HEK293 (cell line): ENCODE measurements around the gene INSYN2A.

ENCODE experiments used
- CTCF ChIA-PET: fragments of 350-600 bp; formaldehyde crosslinking; extraction: SDS; loops from one replicate; lab custom pipeline; 2021; ENCODE audit warnings: antibody characterized with exemption; lab: Yijun Ruan, JAX
- POLR2A ChIA-PET: fragments of 300-600 bp; formaldehyde crosslinking; extraction: SDS; loops from one replicate; lab custom pipeline; 2020; ENCODE audit warnings: antibody characterized with exemption, inconsistent platforms; lab: Yijun Ruan, JAX
- H3K27ac ChIP-seq: fragments of 200-500 bp; sonication (Bioruptor generic); 2 replicates; pipeline ENCODE4 v1.5.1; 2014; ENCODE audit warnings: low read depth, low read length, control low read depth, inconsistent platforms; ENCODE audit errors: extremely low read depth
- H3K36me3 ChIP-seq, 2 experiments: fragments of 200-500 bp in 1 of 2; sonication (Bioruptor generic) in 1 of 2; 1 replicate in 1 of 2; 2 replicates in 1 of 2; pipeline ENCODE4 v1.5.1; 2014 to 2017; ENCODE audit warnings: inconsistent platforms in 2 of 2, low read length in 2 of 2; ENCODE audit not compliant: control insufficient read depth in 2 of 2, insufficient read depth in 1 of 2
- H3K4me1 ChIP-seq: fragments of 200-500 bp; sonication (Bioruptor generic); 2 replicates; pipeline ENCODE4 v1.5.1; 2014; ENCODE audit warnings: mild to moderate bottlenecking, low read length, inconsistent platforms; ENCODE audit not compliant: control insufficient read depth, insufficient read depth
- H3K4me3 ChIP-seq: 2 replicates; pipeline ENCODE4 v1.5.1; 2011; ENCODE audit warnings: low read depth, mild to moderate bottlenecking, control low read depth, low read length, moderate library complexity
- H3K9me3 ChIP-seq: fragments of 200-500 bp; sonication (Bioruptor generic); 2 replicates; pipeline ENCODE4 v1.5.1; 2014; ENCODE audit warnings: low read depth, low read length, inconsistent platforms; ENCODE audit not compliant: control insufficient read depth, insufficient read depth
- ELK4 ChIP-seq: IDR thresholded peaks from 2 replicates; pipeline ENCODE4 v1.6.1; 2011; ENCODE audit warnings: mild to moderate bottlenecking, low read depth, low read length, borderline replicate concordance
- GLI4 ChIP-seq: fragments of 450-650 bp; formaldehyde crosslinking; IDR thresholded peaks from 2 replicates; pipeline ENCODE4 v1.5.1; 2016; ENCODE audit warnings: missing biosample characterization, missing genetic modification characterization
- GLIS1 ChIP-seq: fragments of 450-650 bp; formaldehyde crosslinking; IDR thresholded peaks from 2 replicates; pipeline ENCODE4 v1.5.1; 2016; ENCODE audit warnings: missing biosample characterization, missing genetic modification characterization
- HOXA7 ChIP-seq: sonication (generic); formaldehyde crosslinking; IDR thresholded peaks from 2 replicates; pipeline ENCODE4 v1.8.1; 2022; ENCODE audit warnings: missing genetic modification reagents, borderline replicate concordance
- IKZF3 ChIP-seq: fragments of 450-650 bp; IDR thresholded peaks from 2 replicates; pipeline ENCODE4 v1.5.0; 2018; ENCODE audit warnings: missing biosample characterization, mild to moderate bottlenecking, missing genetic modification characterization, moderate library complexity
- KLF1 ChIP-seq: fragments of 450-650 bp; formaldehyde crosslinking; IDR thresholded peaks from 2 replicates; pipeline ENCODE4 v1.5.1; 2016; ENCODE audit warnings: missing biosample characterization, missing genetic modification characterization
- KLF16 ChIP-seq: fragments of 450-650 bp; formaldehyde crosslinking; IDR thresholded peaks from 2 replicates; pipeline ENCODE4 v1.5.1; 2017; ENCODE audit warnings: missing biosample characterization, missing genetic modification characterization
- MZF1 ChIP-seq: fragments of 450-650 bp; formaldehyde crosslinking; IDR thresholded peaks from 2 replicates; pipeline ENCODE4 v1.5.1; 2017; ENCODE audit warnings: missing biosample characterization, missing genetic modification characterization, borderline replicate concordance
- OSR2 ChIP-seq: fragments of 450-650 bp; formaldehyde crosslinking; IDR thresholded peaks from 2 replicates; pipeline ENCODE4 v1.5.1; 2016; ENCODE audit warnings: missing biosample characterization, missing genetic modification characterization
- SP2 ChIP-seq: fragments of 450-650 bp; formaldehyde crosslinking; IDR thresholded peaks from 2 replicates; pipeline ENCODE4 v1.5.1; 2016; ENCODE audit warnings: missing biosample characterization, missing genetic modification characterization
- TSHZ1 ChIP-seq: fragments of 450-650 bp; formaldehyde crosslinking; IDR thresholded peaks from 2 replicates; pipeline ENCODE4 v1.5.1; 2016; ENCODE audit warnings: missing biosample characterization, missing genetic modification characterization, borderline replicate concordance
- ZBTB26 ChIP-seq: fragments of 450-650 bp; formaldehyde crosslinking; optimal IDR thresholded peaks from 2 replicates; pipeline ENCODE3; 2016; ENCODE audit warnings: missing biosample characterization, mild to moderate bottlenecking, missing genetic modification characterization
- ZBTB49 ChIP-seq: fragments of 450-650 bp; formaldehyde crosslinking; IDR thresholded peaks from 2 replicates; pipeline ENCODE4 v1.5.1; 2016; ENCODE audit warnings: missing biosample characterization, missing genetic modification characterization, low read depth
- ZFP37 ChIP-seq: fragments of 450-650 bp; formaldehyde crosslinking; IDR thresholded peaks from 2 replicates; pipeline ENCODE4 v1.5.1; 2016; ENCODE audit warnings: missing biosample characterization, missing genetic modification characterization
- ZNF174 ChIP-seq: fragments of 450-650 bp; formaldehyde crosslinking; IDR thresholded peaks from 2 replicates; pipeline ENCODE4 v1.5.0; 2017; ENCODE audit warnings: missing biosample characterization, mild to moderate bottlenecking, missing genetic modification characterization
- ZNF221 ChIP-seq: fragments of 450-650 bp; formaldehyde crosslinking; IDR thresholded peaks from 2 replicates; pipeline ENCODE4 v1.5.1; 2017; ENCODE audit warnings: missing biosample characterization, missing genetic modification characterization, borderline replicate concordance
- ZNF223 ChIP-seq: fragments of 450-650 bp; formaldehyde crosslinking; IDR thresholded peaks from 2 replicates; pipeline ENCODE4 v1.5.1; 2016; ENCODE audit warnings: missing biosample characterization, missing genetic modification characterization
- ZNF292 ChIP-seq: fragments of 450-650 bp; formaldehyde crosslinking; IDR thresholded peaks from 2 replicates; pipeline ENCODE4 v1.5.1; 2016; ENCODE audit warnings: low read depth, missing biosample characterization, missing genetic modification characterization, borderline replicate concordance
- ZNF311 ChIP-seq: fragments of 450-650 bp; formaldehyde crosslinking; IDR thresholded peaks from 2 replicates; pipeline ENCODE4 v1.5.1; 2017; ENCODE audit warnings: missing biosample characterization, missing genetic modification characterization, borderline replicate concordance
- ZNF350 ChIP-seq: fragments of 450-650 bp; formaldehyde crosslinking; IDR thresholded peaks from 2 replicates; pipeline ENCODE4 v1.5.0; 2017; ENCODE audit warnings: missing biosample characterization, mild to moderate bottlenecking, missing genetic modification characterization
- ZNF391 ChIP-seq: fragments of 450-650 bp; formaldehyde crosslinking; IDR thresholded peaks from 2 replicates; pipeline ENCODE4 v1.5.1; 2016; ENCODE audit warnings: low read depth, missing biosample characterization, missing genetic modification characterization, borderline replicate concordance
- ZNF426 ChIP-seq: fragments of 450-650 bp; formaldehyde crosslinking; IDR thresholded peaks from 2 replicates; pipeline ENCODE4 v1.5.1; 2017; ENCODE audit warnings: missing biosample characterization, missing genetic modification characterization, mild to moderate bottlenecking, inconsistent platforms, moderate library complexity
- ZNF433 ChIP-seq: fragments of 450-650 bp; formaldehyde crosslinking; IDR thresholded peaks from 2 replicates; pipeline ENCODE4 v1.5.1; 2016; ENCODE audit warnings: missing biosample characterization, missing genetic modification characterization, low read depth
- ZNF560 ChIP-seq: fragments of 450-650 bp; formaldehyde crosslinking; IDR thresholded peaks from 2 replicates; pipeline ENCODE4 v1.5.1; 2017; ENCODE audit warnings: missing biosample characterization, missing genetic modification characterization, borderline replicate concordance

INSYN2A gene

GRCh38 chr10:127215866-127216265 lies 19.5 kb upstream of the INSYN2A start:
- H3K36me3 ChIP-seq, result no peaks in the 10 kb centered on the region
- TF ChIP-seq GLIS1 (tag by site-specific recombination) (peak; percentile 14; the same call in 1 of the 2 replicates), ZNF223 (tag by site-specific recombination) (no peak), MZF1 (tag by site-specific recombination) (peak; percentile 53; the same call in 1 of the 2 replicates)
- TF ChIP-seq, all 188 proteins: peak for 2
- ChIA-PET CTCF (interaction anchor here (0.6 kb wide), 1 partner anchor 55 kb away, joined by 3 read pairs; no protein-coding TSS in a partner anchor), POLR2A (no interaction called here)
- no peak overlapping the region for H3K27ac ChIP-seq
- H3K9me3 ChIP-seq, result no peaks in the 10 kb centered on the region
- H3K4me1 ChIP-seq, result 0 out of 2 replicates have a peak, but pooled peaks cover 2% of the 10 kb centered on the region
- no peak overlapping the region for H3K4me3 ChIP-seq

GRCh38 chr10:127210936-127211466 lies 14.6 kb upstream of the INSYN2A start:
- no peak overlapping the region for H3K4me3 ChIP-seq
- CTCF ChIA-PET, result no interaction called here
- H3K36me3 ChIP-seq, result no peaks in the 10 kb centered on the region
- POLR2A ChIA-PET, result no interaction called here
- no peaks in the 10 kb centered on the region for H3K9me3 ChIP-seq
- H3K4me1 ChIP-seq, result no peaks in the 10 kb centered on the region
- TF ChIP-seq GLI4 (tag by site-specific recombination) (no peak), ZNF426 (tag by site-specific recombination) (no peak), ZNF311 (tag by site-specific recombination) (no peak), SP2 (tag by site-specific recombination) (no peak), ZNF560 (tag by site-specific recombination) (no peak), OSR2 (no peak), KLF16 (no peak), ZNF221 (tag by site-specific recombination) (no peak), ZNF174 (no peak), ZFP37 (tag by site-specific recombination) (no peak), ZNF391 (tag by site-specific recombination) (no peak), TSHZ1 (tag by site-specific recombination) (no peak), IKZF3 (tag by site-specific recombination) (no peak), ZBTB26 (tag by site-specific recombination) (no peak), ZNF350 (tag by site-specific recombination) (no peak)
- H3K27ac ChIP-seq, result no peak overlapping the region

- CTCF ChIA-PET, result no interaction called here
- POLR2A ChIA-PET, result no interaction called here
These were observed 10.7 kb upstream of the INSYN2A start for GRCh38 chr10:127207081-127207480.

More at GRCh38 chr10:127207081-127207480, 10.7 kb upstream of the INSYN2A start:
- Histone ChIP-seq H3K4me3 (no peak overlapping the region), H3K4me1 (no peaks in the 10 kb centered on the region), H3K27ac (no peak overlapping the region), H3K36me3 (no peaks in the 10 kb centered on the region; a peak in 1 of 3 replicates), H3K9me3 (no peaks in the 10 kb centered on the region)
- TF ChIP-seq KLF1 (tag by site-specific recombination) (no peak), ELK4 (no peak), ZBTB49 (tag by site-specific recombination) (no peak), ZNF433 (tag by site-specific recombination) (no peak), ZNF292 (no peak), HOXA7 (CRISPR knock-in tag) (no peak)
- TF ChIP-seq, all 188 proteins: peak for 0
